HG02938 (cell line): Measurements from ENCODE around the gene LAMC1.

ENCODE experiments used
- ATAC-seq: cut with Tn5 transposase; IDR thresholded peaks from one replicate; pipeline ENCODE4 v1.9.1; 2021; ENCODE audit warnings: mild to moderate bottlenecking, moderate library complexity; ENCODE audit not compliant: unreplicated experiment

LAMC1 gene

DNA sequence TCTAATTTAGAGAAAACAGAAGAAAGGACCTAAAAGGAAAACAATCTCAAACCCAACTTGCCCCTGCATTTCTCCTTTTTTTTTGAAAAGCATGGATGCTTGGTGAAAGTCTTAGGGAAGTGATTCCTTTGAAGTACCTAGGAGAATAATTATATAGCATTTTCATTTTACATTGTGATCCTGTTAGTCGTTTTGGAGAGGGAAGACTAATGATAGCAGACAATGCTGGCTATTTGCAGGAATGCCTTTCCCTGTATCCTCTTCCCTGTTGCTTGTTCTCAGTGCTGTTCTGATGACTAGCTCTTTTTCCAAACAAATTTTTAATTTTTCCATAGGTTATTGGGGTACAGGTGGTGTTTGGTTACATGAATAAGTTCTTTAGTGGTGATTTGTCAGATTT, 53.9 kb downstream of the LAMC1 start:
- no peak for ATAC-seq

- no peak for ATAC-seq
Observed at GRCh38 chr1:183079712-183080388, 56.6 kb downstream of the LAMC1 start.

GRCh38 chr1:183080406-183080805, 57.2 kb downstream of the LAMC1 start:
- ATAC-seq: no peak

- ATAC-seq: no peak
Observed at GRCh38 chr1:183081402-183082120, 58.3 kb downstream of the LAMC1 start.

DNA sequence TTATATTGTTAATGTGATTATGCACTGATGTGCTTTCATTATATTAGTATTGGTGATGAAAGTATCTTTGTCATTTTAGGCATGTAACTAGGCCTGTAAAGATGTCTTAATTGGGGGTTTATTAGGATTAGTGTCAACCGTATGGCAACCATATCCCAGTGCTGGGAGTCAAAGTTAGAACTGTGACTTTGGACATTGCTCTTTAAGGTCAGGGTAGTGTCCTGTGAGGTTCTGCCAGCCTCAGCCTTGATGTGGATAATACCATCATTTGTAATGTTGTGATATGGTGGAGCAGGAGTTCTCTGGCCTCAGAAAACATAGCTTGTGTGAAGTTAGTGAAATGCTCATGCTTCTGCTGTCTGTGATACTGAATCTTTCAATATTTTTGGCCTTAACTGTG, 59.4 kb downstream of the LAMC1 start:
- ATAC-seq: no peak

- no peak for ATAC-seq
Observed at GRCh38 chr1:183087001-183087400, 63.8 kb downstream of the LAMC1 start.

DNA sequence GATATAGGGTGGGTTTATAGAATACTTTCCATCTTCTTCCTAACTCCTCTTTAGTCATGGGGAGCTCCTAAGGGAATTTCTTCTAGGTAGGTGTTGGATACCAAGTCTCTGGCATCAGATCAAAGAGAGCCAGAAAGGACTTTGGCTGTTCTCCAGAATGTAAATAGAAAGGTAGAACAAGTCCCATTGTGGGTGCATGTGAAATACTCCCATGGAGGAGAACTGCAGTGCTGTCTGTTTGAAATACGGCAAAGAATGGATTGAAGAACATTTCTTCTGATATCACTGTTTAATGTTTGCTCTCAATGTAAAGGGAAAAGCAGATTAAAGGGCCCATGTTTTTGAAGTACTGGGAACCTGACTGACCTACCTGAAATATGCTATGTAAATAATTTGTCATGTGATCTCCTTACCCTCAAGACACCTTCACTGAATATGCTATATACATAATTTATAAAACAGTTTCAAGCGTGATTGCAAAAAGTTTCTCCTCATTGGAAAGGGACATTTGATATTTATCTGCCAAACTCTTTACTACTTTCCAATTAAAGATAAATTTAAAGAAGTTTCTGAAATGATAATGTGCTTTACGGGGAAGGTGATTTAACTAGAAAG, 65.9 kb downstream of the LAMC1 start:
- no peak for ATAC-seq

- no peak for ATAC-seq
Observed at GRCh38 chr1:183090391-183091006, 67.3 kb downstream of the LAMC1 start.

DNA sequence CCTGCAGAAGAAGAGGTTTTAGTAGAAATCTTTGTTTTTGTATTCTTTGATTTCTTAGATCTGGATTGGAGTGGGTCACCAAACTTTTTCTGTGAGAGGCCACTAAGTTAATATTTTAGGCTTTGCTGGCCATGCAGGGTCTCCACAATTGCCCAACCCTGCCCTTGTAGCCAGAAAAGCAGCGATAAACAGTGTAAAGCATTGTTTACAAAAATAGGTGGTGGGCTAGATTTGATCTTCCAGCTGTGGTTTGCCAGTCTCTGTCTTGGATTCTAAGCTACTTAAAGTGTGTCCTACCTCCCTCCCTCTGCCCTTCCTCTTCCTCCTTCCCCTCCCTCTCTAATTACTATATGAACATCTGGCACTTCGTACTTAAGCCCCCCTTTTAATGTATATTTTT, 68.0 kb downstream of the LAMC1 start:
- no peak for ATAC-seq

- no peak for ATAC-seq
Observed at GRCh38 chr1:183092350-183092749, 69.1 kb downstream of the LAMC1 start.

GRCh38 chr1:183093066-183093668, 69.9 kb downstream of the LAMC1 start:
- no peak for ATAC-seq

- ATAC-seq: no peak
Observed at GRCh38 chr1:183093786-183094298, 70.6 kb downstream of the LAMC1 start.

- ATAC-seq: no peak
Observed at GRCh38 chr1:183094351-183094750, 71.1 kb downstream of the LAMC1 start.

DNA sequence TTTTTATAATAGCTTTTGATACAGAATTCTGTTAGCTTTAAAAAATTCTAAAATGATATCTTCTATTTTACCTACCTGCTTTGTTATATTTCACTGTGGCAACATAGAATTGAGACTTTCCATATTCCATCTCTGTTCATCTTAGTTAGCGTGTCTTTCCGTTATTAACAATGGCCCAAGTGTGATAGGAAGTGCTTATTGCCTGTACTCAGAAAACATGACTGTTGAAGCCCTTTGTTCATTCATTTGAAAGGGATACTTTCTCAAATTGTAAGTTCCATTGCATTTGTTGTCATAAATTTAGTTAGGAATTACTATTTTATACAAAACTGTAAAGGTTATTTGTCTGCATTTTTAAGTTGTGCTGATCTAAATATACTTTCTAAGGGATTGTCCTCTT, 73.1 kb downstream of the LAMC1 start:
- no peak for ATAC-seq

- ATAC-seq: no peak
Observed at GRCh38 chr1:183096894-183097293, 73.7 kb downstream of the LAMC1 start.

DNA sequence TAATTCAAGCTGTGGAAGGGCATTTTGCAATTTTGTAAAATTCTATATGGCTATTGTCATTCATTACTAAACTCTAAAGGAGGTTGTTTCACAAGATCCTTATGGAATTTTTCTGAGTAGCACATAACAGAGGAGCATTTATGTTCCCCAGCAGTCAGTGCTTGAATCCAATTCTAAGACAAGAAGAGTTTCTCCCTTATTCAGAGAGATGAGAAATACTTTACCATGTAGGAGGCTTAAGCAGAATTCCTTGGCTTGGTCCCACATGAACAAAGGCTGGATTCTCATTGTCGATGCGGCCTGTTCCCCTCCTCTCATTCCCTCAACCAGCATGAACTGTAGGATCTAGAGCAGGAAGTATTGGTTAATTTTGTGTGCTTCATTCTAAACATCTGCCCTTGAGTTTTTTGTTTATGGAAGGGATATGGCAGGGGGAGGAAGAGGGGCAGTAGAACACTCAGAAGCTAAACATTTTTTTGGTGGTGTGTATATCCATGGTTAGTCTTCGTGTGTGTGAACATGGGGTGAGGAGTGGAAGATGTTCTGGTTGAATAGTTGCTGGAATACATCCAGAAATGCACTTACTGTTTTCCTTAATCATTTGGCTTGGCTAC, 74.3 kb downstream of the LAMC1 start:
- no peak for ATAC-seq

- ATAC-seq: no peak
Observed at GRCh38 chr1:183098317-183098716, 75.1 kb downstream of the LAMC1 start.

GRCh38 chr1:183100361-183100974, 77.2 kb downstream of the LAMC1 start:
- ATAC-seq: no peak

DNA sequence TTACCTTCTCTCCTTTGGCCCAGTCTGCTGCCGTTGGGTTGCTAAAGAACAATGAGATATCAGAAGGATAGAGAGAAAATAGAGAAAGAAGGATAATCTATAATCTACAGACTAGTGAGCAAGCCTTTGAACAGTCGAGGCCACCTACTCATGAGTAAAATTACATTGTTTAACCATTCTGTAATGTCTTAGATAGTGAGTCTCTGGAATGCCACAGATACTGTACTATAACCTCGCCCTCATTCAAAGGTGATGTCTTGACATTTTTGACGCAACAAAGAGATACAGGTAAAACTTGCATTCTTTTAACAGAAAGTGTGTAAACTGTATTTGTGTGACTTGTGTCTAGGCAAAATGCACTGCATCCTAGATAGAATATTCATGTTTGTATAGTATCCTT, 77.9 kb downstream of the LAMC1 start:
- ATAC-seq: no peak

DNA sequence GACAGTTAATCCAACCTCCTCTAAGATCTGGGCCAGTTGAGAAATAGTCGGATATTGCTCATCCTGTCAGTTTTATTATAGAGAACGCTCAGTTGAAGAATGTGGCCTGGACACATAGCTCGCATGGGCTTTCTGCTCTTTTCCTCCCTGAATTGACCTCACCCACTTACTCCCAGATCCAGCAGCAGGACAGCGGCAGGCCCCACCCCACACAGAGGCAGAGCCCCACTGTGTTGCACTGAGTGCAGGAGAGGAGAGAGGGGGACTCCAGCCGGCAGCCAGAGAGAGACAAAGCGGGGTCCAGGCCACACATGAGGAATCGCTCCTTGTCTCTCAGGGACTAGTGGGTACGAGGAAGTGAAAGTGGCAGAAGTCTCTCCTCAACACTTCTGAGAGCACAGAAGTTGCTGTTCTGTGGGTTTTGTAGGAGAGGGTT, 78.6 kb downstream of the LAMC1 start:
- no peak for ATAC-seq
